Measurements from ENCODE around the gene PTP4A1.

PTP4A1 gene

DNA sequence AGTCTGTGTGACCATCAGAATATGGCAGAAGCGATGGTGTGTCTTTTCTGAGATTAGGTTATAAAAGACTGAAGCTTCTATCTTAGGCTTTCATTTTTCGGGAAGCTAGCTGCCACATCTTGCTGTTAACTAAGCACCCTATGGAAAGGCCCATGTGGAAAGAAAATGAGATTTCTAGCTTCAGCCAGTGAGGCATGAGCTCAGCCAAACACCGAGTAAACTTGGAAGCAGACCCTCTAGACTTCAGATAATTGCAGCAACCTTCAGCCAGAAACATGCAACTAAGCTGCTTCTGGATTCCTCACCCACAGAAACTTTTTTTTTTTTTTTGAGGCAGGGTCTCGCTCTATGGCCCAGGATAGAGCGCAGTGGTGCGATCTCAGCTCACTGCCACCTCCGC, 20.6 kb downstream of the PTP4A1 start:
- H3K4me1 ChIP-seq (ENCODE audit: control insufficient read depth, low read length) = peaks cover 3% of the 10 kb centered on the region
- no peaks in the 10 kb centered on the region for H3K9me3 ChIP-seq (ENCODE audit: control insufficient read depth, insufficient read depth, low read length)
- H3K9me2 ChIP-seq (replicated peaks; ENCODE audit: control insufficient read depth, low read length) = no peaks in the 10 kb centered on the region
- H3K4me2 ChIP-seq (ENCODE audit: low read length) = no peak overlapping the region
- no peaks in the 10 kb centered on the region for H3F3A ChIP-seq (ENCODE audit: control insufficient read depth, insufficient read depth)
- H4K20me1 ChIP-seq (ENCODE audit: control insufficient read depth, insufficient read depth, low read depth, low read length) = no peaks in the 10 kb centered on the region
- H3K4me3 ChIP-seq (ENCODE audit: low read length) = no peak overlapping the region
- no peaks in the 10 kb centered on the region for H3K27me3 ChIP-seq (ENCODE audit: control insufficient read depth, low read length)
- H3K27ac ChIP-seq (ENCODE audit: low read depth, low read length) = no peak overlapping the region
- no peak for TF ChIP-seq EZH2phosphoT487 (IDR thresholded peaks at IDR 0.05; ENCODE audit: borderline replicate concordance, low read length)
- TF ChIP-seq, protein P1, sequence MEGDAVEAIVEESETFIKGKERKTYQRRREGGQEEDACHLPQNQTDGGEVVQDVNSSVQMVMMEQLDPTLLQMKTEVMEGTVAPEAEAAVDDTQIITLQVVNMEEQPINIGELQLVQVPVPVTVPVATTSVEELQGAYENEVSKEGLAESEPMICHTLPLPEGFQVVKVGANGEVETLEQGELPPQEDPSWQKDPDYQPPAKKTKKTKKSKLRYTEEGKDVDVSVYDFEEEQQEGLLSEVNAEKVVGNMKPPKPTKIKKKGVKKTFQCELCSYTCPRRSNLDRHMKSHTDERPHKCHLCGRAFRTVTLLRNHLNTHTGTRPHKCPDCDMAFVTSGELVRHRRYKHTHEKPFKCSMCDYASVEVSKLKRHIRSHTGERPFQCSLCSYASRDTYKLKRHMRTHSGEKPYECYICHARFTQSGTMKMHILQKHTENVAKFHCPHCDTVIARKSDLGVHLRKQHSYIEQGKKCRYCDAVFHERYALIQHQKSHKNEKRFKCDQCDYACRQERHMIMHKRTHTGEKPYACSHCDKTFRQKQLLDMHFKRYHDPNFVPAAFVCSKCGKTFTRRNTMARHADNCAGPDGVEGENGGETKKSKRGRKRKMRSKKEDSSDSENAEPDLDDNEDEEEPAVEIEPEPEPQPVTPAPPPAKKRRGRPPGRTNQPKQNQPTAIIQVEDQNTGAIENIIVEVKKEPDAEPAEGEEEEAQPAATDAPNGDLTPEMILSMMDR (IDR thresholded peaks at IDR 0.05; ENCODE audit: low read depth, low read length, poor library complexity, severe bottlenecking) = no peak
- no peaks in the 10 kb centered on the region for H3K79me2 ChIP-seq (ENCODE audit: control insufficient read depth, low read length)
- H3K36me3 ChIP-seq (ENCODE audit: control insufficient read depth, low read length) = no peaks in the 10 kb centered on the region

GRCh38 chr6:63597141-63598048, 25.1 kb downstream of the PTP4A1 start:
- peak overlapping the region; percentile 87 for H3K4me2 ChIP-seq (ENCODE audit: low read length)
- peak overlapping the region; percentile 71 for H3K4me3 ChIP-seq (ENCODE audit: low read length)
- H3K27ac ChIP-seq (ENCODE audit: low read depth, low read length) = no peak overlapping the region
- no peaks in the 10 kb centered on the region for H3K9me2 ChIP-seq (replicated peaks; ENCODE audit: control insufficient read depth, low read length)
- no peaks in the 10 kb centered on the region for H3F3A ChIP-seq (ENCODE audit: control insufficient read depth, insufficient read depth)
- no peaks in the 10 kb centered on the region for H3K27me3 ChIP-seq (ENCODE audit: control insufficient read depth, low read length)
- TF ChIP-seq, protein P1 (IDR thresholded peaks at IDR 0.05; ENCODE audit: low read depth, low read length, poor library complexity, severe bottlenecking) = no peak
- TF ChIP-seq EZH2phosphoT487 (IDR thresholded peaks at IDR 0.05; ENCODE audit: borderline replicate concordance, low read length) = no peak
- no peaks in the 10 kb centered on the region for H3K9me3 ChIP-seq (ENCODE audit: control insufficient read depth, insufficient read depth, low read length)
- peaks cover 17% of the 10 kb centered on the region for H3K4me1 ChIP-seq (ENCODE audit: control insufficient read depth, low read length)
- H4K20me1 ChIP-seq (ENCODE audit: control insufficient read depth, insufficient read depth, low read depth, low read length) = no peaks in the 10 kb centered on the region
- H3K36me3 ChIP-seq (ENCODE audit: control insufficient read depth, low read length) = no peaks in the 10 kb centered on the region
- H3K79me2 ChIP-seq (ENCODE audit: control insufficient read depth, low read length) = no peaks in the 10 kb centered on the region

- H3K4me3 ChIP-seq (ENCODE audit: low read length) = peak overlapping the region; percentile 71
- peak overlapping the region; percentile 19; the same call in 1 of the 2 replicates for H3K27ac ChIP-seq (ENCODE audit: low read depth, low read length)
- no peaks in the 10 kb centered on the region for H3K9me2 ChIP-seq (replicated peaks; ENCODE audit: control insufficient read depth, low read length)
- no peaks in the 10 kb centered on the region for H4K20me1 ChIP-seq (ENCODE audit: control insufficient read depth, insufficient read depth, low read depth, low read length)
- H3K27me3 ChIP-seq (ENCODE audit: control insufficient read depth, low read length) = no peaks in the 10 kb centered on the region
- no peaks in the 10 kb centered on the region for H3F3A ChIP-seq (ENCODE audit: control insufficient read depth, insufficient read depth)
- H3K4me2 ChIP-seq (ENCODE audit: low read length) = peak overlapping the region; percentile 87
- no peak for TF ChIP-seq EZH2phosphoT487 (IDR thresholded peaks at IDR 0.05; ENCODE audit: borderline replicate concordance, low read length)
- TF ChIP-seq, protein P1 (IDR thresholded peaks at IDR 0.05; ENCODE audit: low read depth, low read length, poor library complexity, severe bottlenecking) = peak; percentile 89
- H3K36me3 ChIP-seq (ENCODE audit: control insufficient read depth, low read length) = no peaks in the 10 kb centered on the region
- no peaks in the 10 kb centered on the region for H3K79me2 ChIP-seq (ENCODE audit: control insufficient read depth, low read length)
- H3K9me3 ChIP-seq (ENCODE audit: control insufficient read depth, insufficient read depth, low read length) = no peaks in the 10 kb centered on the region
- peaks cover 17% of the 10 kb centered on the region for H3K4me1 ChIP-seq (ENCODE audit: control insufficient read depth, low read length)
These were observed 26.1 kb downstream of the PTP4A1 start for GRCh38 chr6:63598049-63599036.
